GM12865 (cell line): ENCODE data around the gene LMOD3.
A peak's percentile ranks its signal among the peaks of the same experiment; 100 is the strongest.

Source experiments
- DNase-seq: peaks from one replicate; pipeline ENCODE4 v3.0.0; 2010; ENCODE audit warnings: low read depth
- H3K4me3 ChIP-seq: 2 replicates; pipeline ENCODE4 v1.5.1; 2011; ENCODE audit warnings: mild to moderate bottlenecking, low read depth, low read length, control low read depth
- CTCF ChIP-seq: IDR thresholded peaks from 2 replicates; pipeline ENCODE4 v1.5.1; 2011; ENCODE audit warnings: low read length, control low read depth, low read depth, inconsistent platforms; ENCODE audit not compliant: insufficient read depth; ENCODE audit errors: missing control alignments

The LMOD3 gene

GRCh38 chr3:69142797-69143454 is 20.5 kb upstream of the LMOD3 start:
- no peak for DNase-seq
- no peak overlapping the region for H3K4me3 ChIP-seq
- TF ChIP-seq CTCF, result no peak

DNA sequence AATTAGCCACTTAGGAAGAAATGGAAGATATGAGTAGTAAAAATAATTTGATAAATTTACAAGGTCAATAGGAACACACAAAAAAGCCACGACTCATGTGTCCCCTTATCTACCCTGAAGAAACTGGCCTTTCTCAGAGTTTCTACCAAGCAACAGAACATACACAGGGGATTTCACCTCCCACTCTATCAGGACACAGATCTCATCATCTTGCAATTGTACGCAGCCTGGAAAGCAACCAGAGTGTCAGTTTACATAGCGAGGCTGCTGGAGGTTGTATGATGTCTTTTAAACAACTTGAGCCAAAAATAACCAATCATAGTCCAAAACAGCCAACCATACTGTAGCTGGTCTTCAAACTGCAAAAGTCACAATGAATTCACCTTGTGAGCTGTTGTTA is 19.7 kb upstream of the LMOD3 start:
- no peak for TF ChIP-seq CTCF
- DNase-seq, result no peak
- H3K4me3 ChIP-seq, result no peak overlapping the region

DNA sequence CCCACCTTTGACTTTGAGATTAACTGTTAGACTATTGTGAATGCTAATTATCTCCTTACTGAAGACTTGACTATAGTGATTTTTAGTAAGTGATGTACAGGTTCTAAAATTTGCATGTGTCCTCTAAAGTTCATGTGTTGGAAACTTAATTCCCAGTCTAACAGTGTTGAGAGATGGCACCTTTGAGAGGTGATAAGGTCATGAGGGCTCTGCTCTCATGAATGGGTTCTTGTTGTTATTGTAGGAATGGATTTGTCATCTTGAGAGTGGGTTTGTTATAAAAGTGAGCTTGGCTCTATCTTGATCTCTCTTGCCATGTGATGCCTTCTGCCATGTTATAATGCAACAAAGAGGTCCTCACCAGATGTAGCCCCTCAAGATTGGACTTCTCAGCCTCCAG is 18.9 kb upstream of the LMOD3 start:
- DNase-seq, result no peak
- TF ChIP-seq CTCF, result no peak
- no peak overlapping the region for H3K4me3 ChIP-seq

DNA sequence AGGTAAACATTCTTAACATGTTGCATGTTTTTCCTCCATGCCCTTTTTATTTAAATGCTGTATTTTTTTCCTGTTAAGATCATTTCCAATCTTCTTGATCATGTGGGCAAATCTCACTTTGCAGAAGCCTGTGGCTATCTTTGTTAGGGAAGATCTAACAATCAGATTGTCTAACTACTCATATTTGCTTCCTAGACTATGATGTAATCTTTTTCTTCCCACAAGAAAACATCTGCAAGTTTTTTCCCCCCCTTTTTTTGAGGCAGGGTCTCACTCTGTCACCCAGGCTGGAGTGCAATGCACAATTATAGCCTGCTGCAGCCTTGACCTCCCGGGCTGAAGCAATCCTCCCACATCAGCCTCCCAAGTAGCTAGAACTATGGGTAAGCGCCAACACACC is 15.0 kb upstream of the LMOD3 start:
- no peak for TF ChIP-seq CTCF
- no peak for DNase-seq
- H3K4me3 ChIP-seq, result no peak overlapping the region

- TF ChIP-seq CTCF, result no peak
- H3K4me3 ChIP-seq, result no peak overlapping the region
- DNase-seq, result no peak
These were observed 14.6 kb upstream of the LMOD3 start for GRCh38 chr3:69137005-69137404.

DNA sequence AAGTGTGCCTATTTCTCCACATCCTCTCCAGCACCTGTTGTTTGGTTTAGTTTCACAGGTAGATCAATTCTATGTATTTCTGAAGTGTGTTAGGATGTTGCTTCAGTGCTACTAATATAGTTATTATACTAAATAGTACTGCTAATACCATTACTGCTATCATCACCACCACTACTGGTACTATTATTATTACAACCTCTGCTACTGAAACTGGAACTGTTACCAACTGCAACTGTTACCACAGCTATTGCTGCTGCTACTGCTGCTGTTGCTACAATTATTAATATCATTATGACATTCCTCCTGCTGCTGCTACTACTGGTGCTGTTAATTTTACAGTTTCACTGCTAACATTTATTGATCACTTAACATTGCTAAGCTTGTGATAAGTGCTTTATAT is 8.3 kb upstream of the LMOD3 start:
- peak; percentile 66 for DNase-seq
- no peak for TF ChIP-seq CTCF
- H3K4me3 ChIP-seq, result no peak overlapping the region

DNA sequence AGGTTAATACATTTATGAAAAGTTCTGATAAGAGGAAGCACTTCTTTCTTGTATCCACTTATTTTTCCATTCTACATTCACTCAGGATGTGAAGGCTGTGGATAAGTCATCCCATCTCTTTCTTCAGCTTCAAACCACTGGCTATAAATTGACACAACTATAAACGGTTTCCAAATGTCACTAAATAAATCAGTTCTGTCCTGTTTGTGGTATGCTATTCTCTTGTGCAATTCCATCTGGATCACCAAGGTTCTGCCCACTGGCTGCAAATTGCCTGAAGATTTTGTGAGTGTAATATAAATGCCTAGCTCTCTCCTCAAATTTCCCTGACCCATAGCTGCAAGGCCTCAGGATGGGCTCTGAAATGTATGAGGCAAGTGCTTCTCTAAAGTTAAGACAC is 7.1 kb upstream of the LMOD3 start:
- no peak for DNase-seq
- no peak for TF ChIP-seq CTCF

More for the DNA sequence above, 7.1 kb upstream of the LMOD3 start:
- no peak overlapping the region for H3K4me3 ChIP-seq
